Jurkat, Clone E6-1 (cell line): ENCODE data around the gene HECTD2.
"Not testable (repeated sequence)": the region's sequence is repeated elsewhere in the genome, so short reads cannot be mapped to it uniquely, and the experiment has no call there.

ENCODE experiments used
- DNase-seq: peaks from one replicate; pipeline ENCODE4 v3.0.0-alpha.2; 2011; ENCODE audit warnings: low read depth, low spot score
- H3K4me3 ChIP-seq: 2 replicates; pipeline ENCODE4 v1.5.1; 2011; ENCODE audit warnings: mild to moderate bottlenecking, low read length, control low read depth, moderate library complexity

Gene HECTD2

DNA sequence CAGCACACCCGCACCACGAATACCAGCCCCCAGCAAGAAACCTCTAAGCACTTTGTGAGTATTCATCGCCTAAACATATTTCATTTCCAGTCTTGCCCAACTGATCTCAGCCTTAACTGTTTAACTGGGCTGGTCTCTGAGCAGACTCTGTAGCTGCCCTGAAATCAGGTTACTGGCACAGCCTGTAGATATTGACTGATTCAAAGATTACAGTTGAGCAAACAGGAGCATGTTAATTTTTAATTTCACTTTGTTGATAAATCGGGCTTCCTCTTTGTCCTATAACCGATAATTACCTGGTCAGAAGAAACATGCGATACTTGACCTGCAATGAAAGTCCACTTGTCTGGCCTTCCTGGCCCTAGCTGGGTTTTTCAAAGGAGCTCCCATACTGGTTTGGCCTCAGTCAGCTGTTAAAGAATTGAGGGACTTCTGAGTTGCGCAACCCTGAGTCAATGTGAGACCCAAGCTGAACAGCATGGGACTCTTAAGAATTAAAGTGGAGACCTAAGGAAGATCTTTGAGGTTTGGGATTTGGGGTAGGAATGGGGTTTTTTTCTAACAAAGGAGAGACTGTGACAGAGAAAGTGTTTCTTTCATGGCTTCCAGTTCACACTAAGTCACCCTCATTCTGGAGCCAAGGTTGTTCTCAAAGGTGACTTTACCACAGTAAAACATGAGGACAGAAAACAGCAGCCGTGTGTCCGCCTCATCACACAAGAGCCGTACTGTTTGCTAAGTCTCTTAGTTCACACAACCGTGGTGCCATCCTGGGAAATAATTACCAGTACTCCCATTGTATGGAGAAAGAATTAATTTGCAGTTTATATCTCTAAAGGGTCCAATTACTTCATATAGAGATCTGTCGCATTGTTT lies 146.8 kb downstream of the HECTD2 start:
- H3K4me3 ChIP-seq = no peak overlapping the region
- no peak for DNase-seq

DNA sequence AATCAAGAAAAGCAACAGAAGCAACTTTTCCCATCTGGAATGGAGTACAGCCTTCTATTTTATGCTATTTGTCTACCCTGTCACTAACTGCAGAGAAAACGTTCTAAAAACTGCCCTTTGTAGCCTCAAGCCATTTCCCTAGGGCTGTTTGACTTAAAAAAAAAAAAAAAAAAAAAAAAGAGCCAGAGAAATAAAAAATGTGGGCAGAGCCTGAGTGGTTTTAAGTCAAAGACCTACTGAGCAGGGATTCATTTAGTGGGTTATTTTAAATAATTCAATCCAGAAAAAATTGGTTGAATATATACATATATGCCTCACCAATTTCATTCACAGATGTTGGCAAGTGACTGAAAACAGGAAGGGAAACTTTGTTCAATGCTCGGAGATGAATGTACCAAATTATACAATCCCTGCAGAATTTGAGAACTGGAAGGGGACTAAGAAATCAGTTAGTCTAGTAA lies 147.5 kb downstream of the HECTD2 start:
- H3K4me3 ChIP-seq = no peak overlapping the region
- DNase-seq = no peak

DNA sequence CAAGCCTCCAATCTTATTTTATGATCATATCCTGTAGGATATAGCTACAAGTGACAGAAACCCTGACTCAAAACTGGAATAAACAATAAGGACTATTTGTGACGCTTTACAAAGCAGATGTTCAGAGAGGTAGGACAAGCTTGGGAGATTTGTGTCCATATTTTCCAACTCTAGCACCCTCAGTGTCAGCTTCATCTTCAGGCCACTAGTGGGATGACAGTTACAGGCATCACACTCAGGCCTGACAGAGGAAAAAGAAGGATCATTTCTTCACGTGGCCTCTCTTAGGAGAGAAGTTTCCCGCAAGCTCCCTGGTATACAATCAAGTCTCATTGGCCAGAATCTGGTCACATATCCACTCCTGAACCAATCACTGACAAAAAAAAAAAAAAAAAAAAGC lies 148.3 kb downstream of the HECTD2 start:
- H3K4me3 ChIP-seq = no peak overlapping the region
- no peak for DNase-seq

DNA sequence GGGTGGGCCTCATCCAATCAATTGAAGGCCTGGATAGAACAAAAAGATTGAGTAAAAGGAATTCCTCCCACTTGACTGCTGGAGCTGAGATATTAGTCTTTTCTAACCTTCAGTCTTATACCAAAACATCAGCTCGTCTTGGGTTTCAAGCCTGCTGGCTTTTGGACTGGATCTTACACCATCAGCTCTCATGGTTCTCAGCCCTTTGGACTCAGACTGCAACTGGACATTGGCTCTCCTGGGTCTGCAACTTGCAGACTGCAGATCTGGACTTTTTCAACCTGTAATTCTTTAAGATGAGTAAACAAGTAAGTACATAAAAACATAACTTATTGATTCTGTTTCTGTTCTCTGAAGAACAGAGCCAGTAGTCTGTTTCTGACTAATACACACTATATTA lies 149.0 kb downstream of the HECTD2 start:
- DNase-seq = no peak
- H3K4me3 ChIP-seq = no peak overlapping the region

DNA sequence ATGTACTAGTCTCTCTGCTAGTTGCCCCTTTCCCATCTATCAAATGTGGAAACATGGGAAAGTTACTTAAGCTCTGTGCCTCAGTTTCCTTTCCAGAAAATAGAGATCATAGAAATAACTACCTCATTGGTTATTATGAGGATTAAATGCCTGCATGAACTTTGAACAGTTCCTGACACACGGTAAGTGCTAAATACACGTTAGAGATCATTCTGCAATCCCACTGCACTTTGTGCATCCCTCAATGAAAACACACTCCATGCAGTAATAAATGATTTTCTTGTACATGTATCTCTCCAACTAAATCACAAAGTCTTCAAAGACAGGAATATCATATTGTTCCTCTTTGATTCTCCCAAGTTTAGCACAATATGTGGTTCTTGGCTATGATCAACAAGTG lies 149.6 kb downstream of the HECTD2 start:
- DNase-seq = no peak
- no peak overlapping the region for H3K4me3 ChIP-seq

DNA sequence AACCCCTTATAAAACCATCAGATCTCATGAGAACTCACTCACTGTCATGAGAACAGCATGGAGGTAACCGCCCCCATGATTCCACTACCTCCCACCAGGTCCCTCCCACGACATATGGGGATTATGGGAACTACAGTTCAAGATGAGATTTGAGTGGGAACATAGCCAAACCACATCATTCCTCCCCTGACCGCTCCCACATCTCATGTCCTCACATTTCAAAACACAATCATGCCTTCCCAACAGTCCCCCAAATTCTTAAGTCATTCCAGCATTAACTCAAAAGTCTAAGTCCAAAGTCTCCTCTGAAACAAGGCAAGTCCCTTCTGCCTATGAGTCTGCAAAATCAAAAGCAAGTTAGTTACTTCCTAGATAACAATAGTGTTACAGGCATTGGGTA lies 150.7 kb downstream of the HECTD2 start:
- not testable (repeated sequence) for DNase-seq, H3K4me3 ChIP-seq

DNA sequence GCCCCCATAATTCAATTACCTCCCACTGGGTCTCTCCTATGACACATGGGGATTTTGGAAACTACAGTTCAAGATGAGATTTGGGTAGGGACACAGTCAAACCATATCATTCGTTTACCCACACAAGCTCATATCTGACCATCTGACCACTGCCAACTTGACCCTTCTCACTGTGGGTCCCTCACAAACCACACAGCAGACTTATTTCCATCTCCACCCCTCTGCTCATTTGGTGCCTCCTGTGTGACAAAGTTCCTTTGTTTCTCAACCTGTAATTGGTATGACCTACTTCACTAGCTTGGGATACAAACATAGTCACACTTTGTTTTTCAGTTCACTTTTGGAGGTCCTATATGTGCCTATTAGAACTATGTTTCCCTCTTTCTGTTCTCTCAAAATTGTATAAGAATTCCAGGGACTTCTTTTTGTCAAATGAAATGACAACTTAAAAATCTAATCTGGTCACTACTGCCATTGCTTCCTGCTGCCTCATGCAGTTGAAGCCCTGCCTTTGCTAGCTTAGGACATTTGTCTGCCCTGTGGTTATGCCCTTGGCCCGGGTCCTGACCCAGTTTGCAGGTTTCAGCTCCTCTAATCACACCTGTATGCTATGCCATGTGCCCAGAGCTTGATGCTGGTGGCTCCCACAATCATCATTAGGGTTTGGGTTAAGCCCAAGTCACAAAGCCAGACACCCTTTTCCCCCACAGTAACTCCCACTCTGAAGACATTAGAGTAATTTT lies 152.9 kb downstream of the HECTD2 start:
- H3K4me3 ChIP-seq = no peak overlapping the region
- DNase-seq = no peak

DNA sequence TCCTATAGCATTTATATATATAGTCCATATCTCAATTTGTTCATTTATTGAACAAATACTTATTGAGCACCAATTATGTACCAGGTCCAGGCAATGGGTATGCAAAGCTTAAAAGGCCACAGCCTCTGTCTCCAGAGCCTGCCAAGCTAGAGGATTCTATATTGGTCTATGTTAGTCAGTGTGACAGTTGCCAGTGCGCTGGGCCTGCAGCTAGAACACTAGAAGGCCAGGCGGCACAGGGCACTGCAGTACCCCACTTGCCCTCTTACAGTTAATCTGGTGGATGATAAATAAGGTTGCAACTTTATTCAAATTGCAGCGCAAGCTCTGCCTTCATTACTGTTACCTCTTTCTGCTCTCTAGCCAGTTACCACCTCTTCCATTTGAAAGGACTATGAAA lies 153.9 kb downstream of the HECTD2 start:
- no peak overlapping the region for H3K4me3 ChIP-seq
- DNase-seq = no peak
